NCI-H524 treated with DMSO at 0.1 percent for 48 hours (cell line): ENCODE results near the gene TTC28.
"Not testable (repeated sequence)": the region's sequence is repeated elsewhere in the genome, so short reads cannot be mapped to it uniquely, and the experiment has no call there.

ENCODE experiments used
- DNase-seq: peaks from one replicate; lab custom pipeline; 2025; lab: John Stamatoyannopoulos, UW

The TTC28 gene

GRCh38 chr22:28560046-28560742 is 119.4 kb downstream of the TTC28 start:
- DNase-seq: no peak

- no peak for DNase-seq
Observed at GRCh38 chr22:28557184-28557583, 122.5 kb downstream of the TTC28 start.

- not testable (repeated sequence) for DNase-seq
Observed at GRCh38 chr22:28553108-28553866, 126.4 kb downstream of the TTC28 start.

GRCh38 chr22:28548406-28548805 is 131.2 kb downstream of the TTC28 start:
- no peak for DNase-seq

GRCh38 chr22:28547132-28547842 is 132.4 kb downstream of the TTC28 start:
- no peak for DNase-seq

GRCh38 chr22:28544431-28544868 is 135.2 kb downstream of the TTC28 start:
- DNase-seq: no peak

GRCh38 chr22:28542980-28543621 is 136.5 kb downstream of the TTC28 start:
- no peak for DNase-seq

GRCh38 chr22:28541137-28541536 is 138.5 kb downstream of the TTC28 start:
- no peak for DNase-seq

GRCh38 chr22:28538922-28539321 is 140.7 kb downstream of the TTC28 start:
- DNase-seq: no peak

GRCh38 chr22:28530565-28530964 is 149.1 kb downstream of the TTC28 start:
- DNase-seq: not testable (repeated sequence)

GRCh38 chr22:28529144-28529543 is 150.5 kb downstream of the TTC28 start:
- not testable (repeated sequence) for DNase-seq

- no peak for DNase-seq
Observed at GRCh38 chr22:28521451-28521850, 158.2 kb downstream of the TTC28 start.

GRCh38 chr22:28514321-28514821 is 165.3 kb downstream of the TTC28 start:
- no peak for DNase-seq

- not testable (repeated sequence) for DNase-seq
Observed at GRCh38 chr22:28512387-28512786, 167.3 kb downstream of the TTC28 start.

- no peak for DNase-seq
Observed at GRCh38 chr22:28507896-28508295, 171.7 kb downstream of the TTC28 start.

GRCh38 chr22:28506150-28506535 is 173.5 kb downstream of the TTC28 start:
- no peak for DNase-seq

GRCh38 chr22:28505416-28506149 is 174.1 kb downstream of the TTC28 start:
- no peak for DNase-seq

- DNase-seq: no peak
Observed at GRCh38 chr22:28500006-28500405, 179.6 kb downstream of the TTC28 start.

GRCh38 chr22:28498044-28498443 is 181.6 kb downstream of the TTC28 start:
- no peak for DNase-seq

GRCh38 chr22:28497188-28497587 is 182.5 kb downstream of the TTC28 start:
- DNase-seq: no peak

- not testable (repeated sequence) for DNase-seq
Observed at GRCh38 chr22:28491289-28491688, 188.4 kb downstream of the TTC28 start.
